Hepatocyte (in vitro differentiated cells): ENCODE data around the gene MARK3.

Source experiments
- CTCF ChIP-seq: fragments of 200-600 bp; sonication (generic); IDR thresholded peaks from 2 replicates; pipeline ENCODE4 v1.5.1; 2016; ENCODE audit warnings: antibody characterized with exemption, mild to moderate bottlenecking; ENCODE audit not compliant: poor library complexity
- EZH2 ChIP-seq: fragments of 200-600 bp; sonication (generic); IDR thresholded peaks from 2 replicates; pipeline ENCODE4 v1.6.1; 2016; ENCODE audit warnings: antibody characterized with exemption, mild to moderate bottlenecking, borderline replicate concordance
- EZH2phosphoT487 ChIP-seq: fragments of 200-600 bp; sonication (generic); IDR thresholded peaks from one replicate; pipeline ENCODE4 v1.6.1; 2018; ENCODE audit warnings: antibody characterized with exemption, mild to moderate bottlenecking, low read depth, moderate library complexity; ENCODE audit not compliant: unreplicated experiment, severe bottlenecking

GRCh38 chr14:103385929-103386712 is 906 bp downstream of the MARK3 start:
- TF ChIP-seq CTCF (no peak), EZH2phosphoT487 (no peak), EZH2 (no peak)
